SKM-1 treated with dmso at 0.1 percent for 144 hours (cell line): ENCODE data around the gene BOLA1.
A peak's percentile ranks its signal among the peaks of the same experiment; 100 is the strongest.
"Not testable (repeated sequence)": the region's sequence is repeated elsewhere in the genome, so short reads cannot be mapped to it uniquely, and the experiment has no call there.

Experiments
- DNase-seq: peaks from one replicate; lab custom pipeline; 2025; ENCODE audit not compliant: unreplicated experiment; lab: John Stamatoyannopoulos, UW

The BOLA1 gene

DNA sequence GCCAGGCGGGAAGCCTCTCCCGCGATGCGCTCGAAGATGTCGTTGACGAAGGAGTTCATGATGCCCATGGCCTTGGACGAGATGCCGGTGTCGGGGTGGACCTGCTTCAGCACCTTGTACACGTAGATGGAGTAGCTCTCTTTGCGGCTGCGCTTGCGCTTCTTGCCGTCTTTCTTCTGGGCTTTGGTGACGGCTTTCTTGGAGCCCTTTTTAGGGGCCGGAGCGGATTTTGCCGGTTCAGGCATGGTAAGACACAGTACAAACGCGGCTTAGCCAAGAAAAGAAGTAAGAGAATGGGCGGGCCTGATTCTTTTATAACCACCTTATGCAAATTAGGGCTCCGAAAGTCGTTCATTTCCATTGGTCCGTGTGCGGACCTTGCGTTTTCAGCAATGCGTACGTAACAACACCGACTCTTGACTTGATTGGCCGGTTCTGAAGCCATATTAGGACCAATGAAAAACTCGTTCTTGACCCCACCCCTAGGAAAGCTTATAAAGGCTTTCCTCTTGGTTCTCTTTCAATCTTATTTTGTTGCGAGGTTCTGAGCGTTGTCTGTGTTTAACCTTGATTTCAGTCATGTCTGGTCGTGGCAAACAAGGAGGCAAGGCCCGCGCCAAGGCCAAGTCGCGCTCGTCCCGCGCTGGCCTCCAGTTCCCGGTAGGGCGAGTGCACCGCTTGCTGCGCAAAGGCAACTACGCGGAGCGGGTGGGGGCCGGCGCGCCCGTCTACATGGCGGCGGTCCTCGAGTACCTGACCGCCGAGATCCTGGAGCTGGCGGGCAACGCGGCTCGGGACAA is 12.8 kb upstream of the BOLA1 start:
- peak; percentile 99 for DNase-seq

DNA sequence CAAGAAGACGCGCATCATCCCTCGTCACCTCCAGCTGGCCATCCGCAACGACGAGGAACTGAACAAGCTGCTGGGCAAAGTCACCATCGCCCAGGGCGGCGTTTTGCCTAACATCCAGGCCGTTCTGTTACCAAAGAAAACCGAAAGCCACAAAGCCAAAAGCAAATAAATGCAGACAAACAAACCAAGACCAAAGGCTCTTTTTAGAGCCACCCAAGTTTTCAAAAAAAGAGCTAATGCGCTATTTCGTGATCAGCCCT is 12.2 kb upstream of the BOLA1 start:
- not testable (repeated sequence) for DNase-seq

DNA sequence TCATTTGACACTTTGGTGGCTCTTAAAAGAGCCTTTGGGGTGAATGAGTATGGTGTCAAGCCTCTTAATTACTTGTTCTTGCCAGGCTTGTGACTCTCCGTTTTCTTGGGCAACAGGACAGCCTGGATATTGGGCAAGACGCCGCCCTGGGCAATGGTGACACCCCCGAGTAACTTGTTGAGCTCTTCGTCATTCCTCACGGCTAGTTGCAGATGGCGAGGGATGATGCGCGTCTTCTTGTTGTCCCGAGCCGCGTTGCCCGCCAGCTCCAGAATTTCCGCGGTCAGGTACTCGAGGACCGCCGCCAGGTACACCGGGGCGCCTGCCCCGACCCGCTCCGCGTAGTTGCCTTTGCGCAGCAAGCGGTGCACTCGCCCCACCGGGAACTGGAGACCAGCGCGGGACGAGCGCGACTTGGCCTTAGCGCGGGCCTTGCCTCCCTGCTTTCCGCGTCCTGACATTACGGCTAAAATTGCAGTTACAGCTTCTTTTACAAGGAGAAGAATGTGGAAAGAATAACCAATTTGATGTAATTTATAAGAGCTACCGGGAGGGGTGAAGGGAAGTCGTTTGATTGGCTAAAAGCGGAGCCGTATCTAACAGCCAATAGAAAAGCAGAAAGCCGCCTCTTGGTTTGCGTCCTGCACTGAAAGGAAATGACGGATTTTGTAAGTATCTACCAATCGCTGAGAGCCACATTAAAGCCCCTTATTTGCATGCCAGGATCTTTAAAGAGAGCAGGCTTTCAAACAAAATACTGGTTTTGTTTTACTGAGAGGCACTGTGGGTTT is 11.7 kb upstream of the BOLA1 start:
- DNase-seq, result peak; percentile 100

DNA sequence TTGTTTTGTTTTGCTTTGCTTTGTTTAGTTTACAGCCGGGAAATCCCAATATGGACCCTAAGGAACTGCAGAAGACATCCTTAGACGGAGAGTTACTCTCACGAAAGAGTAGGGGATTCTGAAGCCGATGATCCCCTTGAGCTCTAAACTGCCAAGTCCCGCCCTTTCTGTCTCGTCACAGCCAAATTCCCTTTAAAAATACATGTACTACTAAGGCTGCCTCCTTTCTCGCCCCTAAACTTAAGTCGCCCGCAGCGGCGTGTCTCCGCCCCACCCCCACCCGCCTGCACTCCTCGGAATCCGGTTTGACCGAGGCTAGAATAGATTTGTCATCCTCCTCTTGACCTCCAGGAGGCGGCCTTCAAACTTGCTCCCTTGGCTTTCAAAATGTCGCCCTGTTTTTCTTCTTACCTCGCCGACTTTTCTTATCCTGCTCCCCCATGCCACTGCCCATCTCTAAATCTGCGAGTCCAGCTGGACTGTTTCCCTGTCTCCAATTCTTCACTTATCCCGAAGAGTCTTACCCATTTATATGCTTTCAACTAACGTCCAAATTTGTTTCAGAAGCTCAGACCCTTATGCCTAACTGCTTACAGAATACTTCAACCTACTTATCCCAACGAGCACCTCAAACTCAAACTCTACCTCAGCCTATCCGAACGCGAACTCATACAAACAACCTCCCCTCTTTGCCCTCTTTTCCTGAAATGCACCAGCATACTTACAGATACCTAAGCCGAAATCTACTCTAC is 10.9 kb upstream of the BOLA1 start:
- DNase-seq, result peak; percentile 98

DNA sequence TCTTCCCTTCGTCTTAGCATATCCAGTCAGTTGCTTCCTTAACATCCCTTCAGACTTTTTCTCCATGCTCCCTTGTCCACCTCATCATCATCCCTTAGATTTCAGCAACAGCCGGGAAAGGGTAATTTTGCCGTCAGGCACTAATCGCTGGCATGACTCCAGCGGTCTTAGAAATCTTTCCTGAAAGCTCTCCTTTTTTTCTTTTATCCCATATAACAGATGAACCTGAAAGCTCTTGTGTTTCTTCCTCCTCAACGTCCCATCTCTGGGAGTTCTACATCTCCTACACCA is 10.4 kb upstream of the BOLA1 start:
- DNase-seq, result no peak

DNA sequence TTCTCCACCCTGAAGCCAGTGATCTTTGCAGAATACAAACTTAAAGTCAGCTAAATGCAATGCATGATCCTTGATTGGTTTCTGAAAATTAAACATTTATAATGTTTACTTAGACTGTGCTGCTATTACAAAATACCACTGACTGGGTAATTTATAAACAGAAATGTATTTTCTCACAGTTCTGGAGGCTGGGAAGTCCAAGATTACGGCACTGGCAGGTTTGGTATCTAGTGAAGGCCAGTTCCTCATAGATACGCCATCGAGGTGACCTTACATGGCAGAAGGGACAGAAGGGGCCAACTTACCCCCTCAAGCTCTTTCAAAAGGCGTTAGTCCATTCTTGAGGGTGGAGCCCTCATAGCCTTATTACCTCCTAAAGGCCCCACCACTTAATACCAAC is 2.8 kb upstream of the BOLA1 start:
- no peak for DNase-seq

DNA sequence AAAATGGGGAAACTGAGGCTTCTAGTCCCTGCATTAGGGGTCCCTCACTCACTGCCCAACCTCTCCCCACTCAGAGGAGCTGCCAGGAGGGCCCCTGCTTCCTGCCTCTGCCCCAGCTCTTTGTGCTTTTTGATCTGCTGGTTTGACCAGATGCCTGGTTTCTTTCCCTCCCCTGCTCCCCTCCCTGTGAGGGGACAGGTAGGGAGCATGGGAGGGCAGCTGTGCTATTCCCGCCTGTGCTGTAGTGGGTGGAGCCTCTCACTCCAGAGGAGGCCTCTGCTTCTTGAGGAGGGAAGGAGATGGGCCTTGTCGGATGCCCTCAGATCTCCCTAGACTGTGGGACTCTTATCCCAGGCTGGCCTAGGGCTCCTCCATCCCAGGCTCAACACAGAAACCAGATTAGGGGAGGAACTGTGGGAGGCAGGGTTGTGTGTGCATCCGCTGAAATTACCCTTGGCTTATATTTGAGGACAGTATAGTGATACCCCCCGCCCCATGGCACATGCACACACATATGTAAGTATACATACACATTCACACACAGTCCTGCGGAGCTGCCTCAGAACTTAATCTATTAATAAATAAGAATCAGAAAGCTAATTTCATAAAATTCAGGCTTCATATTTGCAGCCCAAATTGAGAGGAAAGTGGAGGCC is 4.6 kb downstream of the BOLA1 start:
- no peak for DNase-seq

DNA sequence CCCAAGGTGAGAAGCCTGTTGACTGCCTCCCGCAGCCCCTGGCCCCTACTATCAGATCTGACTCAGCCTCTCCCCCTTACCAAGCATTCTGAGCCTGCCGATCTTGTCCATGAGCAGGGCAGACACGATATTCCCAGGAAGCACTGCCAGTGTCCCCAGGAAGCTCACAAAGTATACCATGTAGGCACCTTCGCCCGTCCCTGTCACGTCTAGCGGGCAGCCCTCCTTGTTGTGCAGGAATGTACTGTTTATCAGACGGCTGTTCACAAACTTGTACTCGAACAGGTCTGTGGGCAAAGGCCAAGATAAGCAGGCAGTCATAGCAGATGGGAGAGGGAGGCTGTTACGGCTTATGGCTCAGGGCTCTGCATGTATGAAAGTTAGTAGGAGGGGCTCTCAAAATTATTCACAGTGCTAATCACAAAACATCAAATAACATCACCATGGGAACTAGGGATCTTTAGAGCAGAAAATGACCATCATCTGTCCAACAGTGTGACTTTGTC is 7.3 kb downstream of the BOLA1 start:
- DNase-seq, result no peak

DNA sequence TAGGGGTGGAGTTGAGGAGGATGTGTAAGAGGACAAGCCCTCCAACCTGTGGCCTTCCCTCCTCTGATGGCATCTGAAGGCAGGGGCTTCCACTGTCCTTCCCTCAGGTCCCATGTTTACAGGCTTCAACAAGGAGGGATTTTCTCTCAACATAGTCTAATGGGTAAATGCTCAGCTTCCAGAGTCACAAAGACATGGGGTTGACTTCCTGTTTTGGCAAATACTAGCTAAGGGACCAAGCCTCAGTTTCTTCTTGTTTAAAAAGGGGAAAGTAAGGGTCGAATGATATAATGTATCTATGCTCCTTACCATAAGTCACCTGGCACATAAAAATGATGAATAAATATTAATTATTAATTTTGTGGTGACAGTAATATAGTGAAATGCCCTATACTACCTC is 15.2 kb downstream of the BOLA1 start:
- no peak for DNase-seq

DNA sequence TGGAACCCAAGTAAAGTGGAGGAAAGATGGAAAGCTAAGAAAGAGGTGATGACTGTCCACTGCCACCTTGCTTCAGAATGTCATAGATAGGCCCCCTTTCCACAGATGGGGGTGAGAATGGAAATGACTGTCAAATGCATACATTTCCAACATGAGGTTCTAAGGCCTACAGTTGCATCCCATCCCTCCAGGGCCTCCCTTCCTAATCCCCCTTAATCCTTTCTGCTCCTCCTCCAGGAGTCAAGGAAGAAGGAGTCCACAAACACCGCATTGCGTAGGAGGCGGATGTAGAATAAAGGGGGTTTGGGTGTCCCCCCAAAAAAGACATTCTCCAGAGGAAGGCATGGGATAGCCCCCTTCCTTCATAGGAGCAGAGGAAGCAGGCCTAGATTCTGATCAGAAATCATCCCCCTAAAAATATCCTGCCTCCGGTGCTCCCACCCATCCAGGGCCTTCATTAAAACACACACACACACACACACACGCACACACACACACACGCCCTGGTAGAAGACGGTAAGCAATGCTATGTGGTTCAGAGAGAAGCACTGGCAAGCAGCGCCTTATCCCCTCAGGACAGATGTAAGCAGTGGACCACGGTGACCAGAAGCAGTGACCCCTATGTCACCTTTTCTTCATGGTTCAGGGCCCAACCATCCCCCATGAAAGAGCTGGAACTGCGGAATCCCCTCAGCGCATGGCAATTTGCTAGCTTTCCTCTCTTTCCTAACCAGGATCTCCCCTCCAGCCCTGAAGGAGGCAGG is 16.2 kb downstream of the BOLA1 start:
- no peak for DNase-seq

DNA sequence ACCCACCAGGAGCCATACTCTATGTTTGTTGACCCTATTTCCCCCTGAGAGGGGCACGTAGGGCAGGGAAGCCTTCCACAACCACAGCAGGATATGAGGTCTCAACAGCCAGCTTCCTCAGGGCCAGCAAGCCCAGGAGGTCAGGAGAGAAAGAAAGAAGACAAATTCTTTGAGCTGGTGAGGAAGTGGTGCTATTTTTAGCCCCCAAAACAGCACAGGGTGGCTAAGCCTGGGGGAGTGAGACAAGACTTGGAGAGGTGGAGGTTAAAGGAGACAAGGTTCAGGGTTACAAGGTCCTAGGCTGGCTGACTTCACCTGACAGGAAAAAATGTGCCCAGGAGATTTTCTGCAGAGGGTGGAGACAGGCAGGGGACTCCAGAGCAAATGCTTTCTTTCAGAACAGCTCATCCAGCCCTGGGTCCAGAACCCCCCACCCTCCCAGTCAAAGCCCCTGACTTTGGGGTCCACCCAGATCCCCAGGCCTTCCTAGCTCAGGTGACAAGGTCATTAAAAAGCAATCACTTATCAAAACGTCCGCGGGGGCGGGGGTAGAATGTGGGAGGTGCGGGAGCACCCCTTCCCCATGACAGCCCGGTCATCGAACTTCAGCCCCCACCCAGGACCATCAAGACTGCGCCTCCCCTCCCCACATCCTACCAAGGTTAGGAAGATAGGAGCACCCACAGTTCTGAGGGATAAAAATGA is 17.0 kb downstream of the BOLA1 start:
- DNase-seq, result peak; percentile 50

DNA sequence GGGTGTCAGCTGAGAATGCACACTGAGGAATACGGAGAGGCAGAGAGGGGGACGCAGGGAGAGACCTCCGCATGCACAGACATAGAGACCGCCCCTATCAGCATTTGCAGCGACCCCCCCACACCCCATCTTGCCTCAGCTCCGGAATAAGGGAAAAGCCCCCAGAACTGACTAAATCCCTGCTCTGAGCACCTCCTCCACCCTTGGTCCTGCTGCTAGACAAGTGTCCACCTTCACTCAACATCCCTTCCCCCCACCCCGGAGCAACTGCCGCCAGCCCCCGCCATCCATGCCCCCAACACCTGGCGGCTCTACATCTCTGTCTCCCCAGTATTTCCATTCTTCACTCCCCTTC is 17.5 kb downstream of the BOLA1 start:
- no peak for DNase-seq

DNA sequence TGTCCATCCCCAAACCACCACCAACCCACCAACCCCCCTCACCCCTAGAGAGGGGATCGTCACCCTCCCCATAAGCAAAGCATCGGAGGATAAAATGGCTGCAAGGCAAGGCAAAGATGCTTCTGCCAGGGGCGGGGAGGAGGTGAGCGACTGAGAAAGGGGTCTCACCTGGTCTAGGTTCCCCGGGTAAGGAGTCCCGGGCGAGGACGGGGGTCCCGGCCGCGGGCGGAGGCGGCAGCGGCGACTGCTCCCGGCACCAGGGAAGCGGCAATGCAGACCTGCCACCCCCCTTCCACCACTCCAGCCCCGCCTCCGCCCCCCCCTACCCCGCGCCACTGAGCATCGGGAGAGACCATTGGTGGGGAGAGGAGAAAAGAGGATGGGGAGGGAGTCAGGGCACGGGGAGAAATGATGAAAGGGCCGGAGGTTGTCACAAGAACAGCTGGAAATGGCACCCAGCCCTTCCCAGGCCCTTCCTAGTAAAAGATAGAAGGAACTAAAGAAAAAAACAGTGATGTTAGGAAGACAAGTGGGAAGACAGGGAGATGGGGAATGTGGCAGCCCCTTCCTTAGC is 18.3 kb downstream of the BOLA1 start, which contains the start of gene SV2A:
Gene SV2A (minus strand): TSS at position 274 of the 574 bp plus-strand sequence. CDS start 4,004 bp downstream, outside the sequence.
- DNase-seq, result no peak

DNA sequence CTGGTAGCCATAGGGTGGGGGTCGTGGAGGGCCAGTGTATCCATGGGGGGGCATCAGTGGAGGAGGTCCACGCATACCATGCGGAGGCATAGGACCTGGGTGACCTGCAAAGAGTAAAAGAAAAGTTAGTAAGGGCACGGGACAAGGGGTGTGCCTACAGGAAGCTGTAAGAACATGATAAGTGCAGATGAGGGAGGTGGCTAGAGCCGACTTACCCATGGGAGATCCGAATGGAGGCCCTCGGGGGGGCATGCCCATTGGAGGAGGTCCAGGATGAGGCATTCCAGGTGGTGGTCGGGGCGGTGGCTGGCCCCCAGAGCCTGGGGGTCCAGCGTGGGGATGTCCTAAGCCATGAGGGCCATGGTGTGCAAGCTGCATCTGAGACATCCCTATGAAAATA is 24.3 kb downstream of the BOLA1 start:
- DNase-seq, result no peak

DNA sequence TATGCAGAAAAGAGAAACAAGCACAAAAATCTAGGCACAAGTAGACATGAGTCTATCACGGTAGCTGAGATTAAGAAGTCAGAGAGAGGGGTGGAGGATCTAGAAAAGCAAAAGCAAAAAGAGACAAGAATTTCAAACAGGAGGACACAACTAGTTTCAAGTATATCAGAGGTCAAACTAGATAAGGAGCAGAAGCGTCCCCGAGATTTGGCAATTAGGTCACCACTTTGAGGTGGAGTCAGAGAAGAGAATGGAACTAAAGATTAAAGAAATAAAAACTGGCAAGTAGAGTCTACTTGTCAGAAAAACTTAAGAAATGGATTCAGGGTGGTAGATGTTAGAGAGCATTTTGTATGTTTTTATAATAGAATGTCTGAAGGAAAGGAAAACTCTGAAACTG is 26.0 kb downstream of the BOLA1 start:
- DNase-seq, result no peak

DNA sequence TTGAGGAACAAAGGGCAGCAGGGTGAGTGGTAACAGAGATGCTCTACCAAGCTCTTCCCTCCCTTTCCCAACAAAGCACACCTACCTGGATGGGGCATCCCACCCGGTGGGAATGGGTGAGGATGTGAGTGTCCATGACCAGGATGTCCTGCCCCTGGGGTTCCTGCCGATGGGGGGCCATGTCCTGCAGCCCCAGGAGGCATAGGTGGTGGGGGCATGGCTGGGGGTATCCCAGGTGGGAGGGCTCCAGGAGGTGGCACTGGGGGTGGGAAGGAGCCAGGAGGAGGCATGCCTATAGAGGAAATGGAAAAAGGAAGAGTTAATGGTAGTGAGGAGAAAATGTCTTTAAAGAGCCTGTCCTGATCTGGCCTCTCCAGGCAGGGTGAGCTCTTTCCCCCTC is 26.4 kb downstream of the BOLA1 start:
- no peak for DNase-seq

DNA sequence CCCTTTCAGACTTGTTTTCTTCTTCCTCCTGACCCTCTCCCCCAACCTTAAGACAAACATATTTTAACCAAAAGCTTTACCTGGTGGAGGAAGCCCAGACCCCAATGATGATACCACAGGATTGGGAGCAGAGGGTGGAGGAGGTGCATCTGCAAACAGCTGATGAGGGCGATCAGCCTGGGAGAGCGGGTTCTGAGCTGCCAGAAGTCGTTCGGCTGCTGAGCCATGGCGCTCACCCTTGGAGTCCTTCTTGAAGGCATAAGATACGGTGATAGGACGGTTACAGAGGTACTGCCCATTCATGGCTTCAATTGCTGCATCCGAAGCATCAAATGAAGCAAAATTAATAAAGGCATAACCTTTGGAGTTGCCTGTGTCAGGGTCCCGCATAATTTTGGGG is 26.9 kb downstream of the BOLA1 start:
- DNase-seq, result no peak

DNA sequence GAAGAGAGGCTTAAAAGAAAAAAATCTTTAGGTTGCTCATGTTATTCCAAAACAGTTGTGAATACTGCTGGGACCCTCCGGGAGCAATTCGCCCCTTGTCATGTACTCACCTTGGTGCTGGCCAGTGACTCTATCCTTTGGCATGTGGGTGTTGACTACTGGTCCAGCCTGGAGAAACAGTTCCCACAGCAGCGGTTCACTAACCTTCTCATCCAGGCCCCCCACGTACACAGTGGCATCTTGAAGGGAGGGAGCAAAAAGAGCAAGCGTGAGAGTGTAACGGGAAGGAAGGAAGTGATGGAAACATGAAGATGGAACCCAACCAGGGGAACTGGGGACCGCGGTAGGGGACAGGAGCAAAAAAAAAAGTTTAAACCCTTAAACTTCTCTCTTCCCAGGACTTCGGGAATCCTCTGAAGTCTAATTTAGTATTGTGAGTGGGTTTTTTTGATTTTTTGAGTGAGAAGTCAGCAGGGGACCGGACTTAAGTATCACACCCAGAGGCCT is 27.7 kb downstream of the BOLA1 start:
- DNase-seq, result no peak

DNA sequence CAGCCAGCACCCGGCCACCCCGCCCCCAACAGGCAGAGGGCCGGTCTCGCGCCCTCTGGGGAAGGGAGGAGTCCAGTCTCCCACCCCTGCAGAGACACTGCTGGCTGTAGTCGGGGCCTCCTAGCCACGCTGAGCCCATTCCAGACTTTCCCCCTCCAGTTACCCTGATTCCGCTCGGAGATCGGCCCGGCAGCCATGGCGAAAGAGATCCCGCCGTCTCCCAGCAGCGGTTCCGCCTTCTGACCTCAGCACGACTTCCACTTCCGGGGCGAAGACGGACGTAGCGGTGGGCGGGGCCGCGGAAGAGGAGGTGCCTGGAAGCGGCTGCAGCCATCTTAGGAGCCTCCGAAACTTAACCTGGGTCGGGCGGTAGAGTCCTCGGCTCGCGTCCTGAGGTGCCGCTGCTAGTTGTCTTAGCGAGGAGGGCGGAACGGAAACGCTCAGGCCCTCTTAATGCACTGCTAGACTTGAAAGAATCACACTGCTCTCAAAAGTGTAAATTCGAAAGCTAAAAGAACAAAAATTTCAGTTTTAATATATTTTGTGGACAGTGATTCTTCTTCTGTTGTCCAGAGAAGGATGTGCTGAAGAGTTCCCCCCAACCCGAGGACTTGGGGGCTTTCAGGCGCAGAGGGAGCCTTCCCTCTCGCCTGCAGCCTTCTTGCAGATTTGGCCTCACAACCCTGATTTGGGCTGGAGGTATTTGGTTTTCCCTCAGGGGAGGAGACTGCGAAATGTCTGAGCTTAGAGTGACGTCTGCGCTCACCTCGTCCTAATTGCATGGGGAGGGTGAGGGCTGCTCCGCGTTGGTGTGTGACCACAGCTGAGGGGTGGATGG is 28.4 kb downstream of the BOLA1 start, which contains the start of gene SF3B4:
Gene SF3B4 (minus strand): TSS at position 241 of the 838 bp plus-strand sequence. CDS start 44 bp downstream, at position 197.
- DNase-seq, result peak; percentile 99
